Glomerular visceral epithelial cell (primary cell): ENCODE data around the gene COG5.

Source experiments
- DNase-seq: peaks from one replicate; pipeline ENCODE4 v3.0.0-alpha.2; 2016; ENCODE audit errors: extremely low spot score

COG5 gene

DNA sequence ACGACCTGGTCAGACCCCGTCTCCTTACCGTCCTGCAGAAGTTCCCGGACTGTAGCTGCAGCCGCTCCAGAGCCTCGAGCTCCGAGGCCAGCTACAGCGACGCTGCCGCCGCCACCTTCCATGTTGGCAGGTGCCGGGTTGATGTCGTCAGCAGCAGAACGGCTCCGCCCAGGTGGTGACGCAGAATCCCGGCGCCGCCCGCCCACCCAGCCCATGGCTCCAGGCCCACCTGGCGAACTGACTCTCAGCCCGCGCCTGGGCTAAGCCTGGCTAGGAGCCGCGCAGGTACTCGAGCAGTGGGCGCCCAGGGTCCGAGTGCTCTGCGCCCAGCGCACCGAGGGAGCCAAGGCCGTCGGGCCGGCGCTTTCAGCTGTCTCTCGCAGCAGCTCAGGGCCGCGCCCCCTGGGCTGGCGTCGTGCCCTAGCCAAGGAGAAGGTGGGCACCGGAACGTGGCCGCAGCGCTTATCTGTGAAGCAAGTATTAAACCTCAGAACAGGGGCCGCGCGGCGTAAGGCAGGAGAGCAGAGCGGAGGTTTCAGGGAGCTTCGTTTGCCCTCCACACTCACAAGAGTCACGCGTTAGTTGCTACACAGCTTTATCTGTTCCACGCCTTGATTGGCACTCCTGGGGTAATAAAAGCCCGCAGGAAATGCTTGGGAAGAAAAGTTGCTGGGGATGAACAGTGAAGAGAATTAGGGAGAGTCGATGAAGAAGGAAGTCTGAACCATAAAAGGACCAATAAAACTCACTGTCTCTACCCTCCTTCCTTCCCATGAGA lies at the start of gene COG5, which contains the start of gene DUS4L:
COG5 (minus strand) TSS at position 146 of the 778 bp plus-strand sequence; CDS start at position 122, 24 bp downstream.
DUS4L (plus strand) TSS at position 197 of the 778 bp plus-strand sequence. CDS start 3,100 bp downstream, outside the sequence.
- DNase-seq: peak; percentile 71

DNA sequence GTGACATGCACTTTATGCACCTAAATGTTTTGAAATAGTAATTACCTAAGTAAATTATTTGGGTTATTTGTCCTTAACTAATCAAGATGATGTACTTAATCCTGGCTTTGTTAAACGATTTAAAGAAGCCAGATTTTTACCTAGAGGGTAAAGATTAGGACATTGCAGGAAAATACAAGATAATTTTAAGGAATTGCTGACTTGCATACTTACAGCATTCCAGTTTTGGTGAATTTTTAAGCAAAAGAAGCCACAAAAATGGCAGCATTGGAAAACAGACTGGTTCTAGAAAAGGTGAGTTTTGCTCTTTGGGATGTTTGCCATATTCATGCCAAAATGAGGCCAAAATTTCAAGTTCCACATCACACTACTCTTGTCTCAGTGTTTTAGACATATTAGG lies 49.7 kb upstream of the COG5 start:
- no peak for DNase-seq

- no peak for DNase-seq
Measured at GRCh38 chr7:107610323-107610722, 46.6 kb upstream of the COG5 start.

GRCh38 chr7:107609811-107610261 lies 46.1 kb upstream of the COG5 start:
- no peak for DNase-seq

- no peak for DNase-seq
Measured at GRCh38 chr7:107606303-107606702, 42.6 kb upstream of the COG5 start.

DNA sequence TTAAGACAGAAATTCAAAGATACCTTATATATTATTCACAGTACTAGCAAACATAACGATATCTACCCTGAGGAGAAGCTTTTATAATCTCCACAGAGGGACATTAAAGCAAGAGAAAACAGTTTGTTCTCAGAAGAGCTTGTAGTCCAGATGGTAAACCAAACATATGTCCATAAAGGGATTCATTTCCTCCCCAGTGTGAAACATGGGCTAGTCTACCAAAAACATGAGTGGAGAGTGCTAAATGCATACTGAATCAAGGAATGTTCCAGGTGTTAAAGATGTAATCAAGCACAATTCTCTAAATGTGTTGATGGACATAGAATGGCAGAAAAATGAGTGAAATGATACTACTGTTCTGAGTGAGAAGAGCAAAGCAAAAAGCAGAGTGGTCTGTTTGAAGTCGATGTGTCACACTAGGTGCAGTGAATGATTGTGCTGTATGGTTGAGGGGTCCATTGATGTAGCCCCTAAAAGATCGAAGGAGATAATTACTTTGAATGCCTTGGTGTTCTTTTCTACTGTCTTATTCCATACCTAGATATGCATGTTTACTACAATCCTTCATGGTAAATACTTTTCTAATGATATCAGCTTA lies 41.6 kb upstream of the COG5 start:
- no peak for DNase-seq

GRCh38 chr7:107600816-107601215 lies 37.1 kb upstream of the COG5 start:
- no peak for DNase-seq

DNA sequence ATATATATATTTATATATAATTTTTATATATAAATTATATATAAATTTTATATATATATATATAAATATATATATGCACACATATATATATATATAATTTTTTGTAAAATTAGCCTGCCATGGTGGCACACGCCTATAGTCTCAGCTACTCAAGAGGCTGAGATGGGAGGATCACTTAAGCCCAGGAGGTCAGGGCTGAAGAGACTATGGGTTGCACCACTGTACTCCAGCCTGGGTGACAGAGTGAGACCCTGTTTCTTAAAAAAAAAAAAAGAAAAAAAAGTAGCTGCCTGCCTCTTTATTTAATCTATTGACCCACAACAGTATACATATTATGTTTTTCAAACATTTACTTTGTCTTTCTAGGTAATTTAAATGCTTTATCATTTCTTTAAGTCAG lies 35.5 kb upstream of the COG5 start:
- no peak for DNase-seq

GRCh38 chr7:107597953-107598352 lies 34.2 kb upstream of the COG5 start:
- no peak for DNase-seq

DNA sequence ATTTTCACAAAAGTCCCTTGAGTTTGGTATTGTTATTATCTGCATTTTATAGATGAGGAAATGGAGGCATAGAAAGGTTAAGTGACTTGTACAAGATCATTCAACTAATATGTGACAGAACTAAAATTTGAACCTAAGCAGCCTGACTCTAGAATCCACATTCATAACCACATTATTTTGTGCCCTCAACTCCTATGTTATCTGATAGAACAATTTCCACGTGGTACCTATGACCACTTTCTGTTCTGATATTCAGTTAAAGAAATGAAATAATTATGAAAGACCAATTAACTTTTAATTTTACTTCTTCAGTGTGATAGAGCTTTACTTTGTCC lies 33.8 kb upstream of the COG5 start:
- no peak for DNase-seq

- DNase-seq: no peak
Measured at GRCh38 chr7:107596881-107597581, 33.3 kb upstream of the COG5 start.

GRCh38 chr7:107594961-107595737 lies 31.4 kb upstream of the COG5 start:
- peak; percentile 13 for DNase-seq

DNA sequence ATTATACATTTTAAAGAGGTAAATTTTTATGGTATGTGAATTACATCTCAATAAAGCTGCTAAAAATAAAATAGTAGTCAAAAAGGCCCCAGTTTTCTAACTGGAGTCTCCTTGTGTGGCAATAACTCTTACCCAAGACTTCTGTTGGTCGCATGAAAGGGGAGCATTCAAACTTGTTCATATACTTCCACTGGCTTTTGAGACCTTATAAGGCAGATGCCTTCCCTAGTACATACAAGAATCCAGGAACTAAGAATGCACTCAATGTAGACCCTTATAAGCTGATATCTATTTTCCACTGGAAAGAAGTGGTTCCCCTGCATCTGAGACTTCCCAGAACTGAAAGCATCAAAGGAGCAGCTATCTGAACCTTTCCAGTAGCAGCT lies 29.3 kb upstream of the COG5 start:
- DNase-seq: no peak

DNA sequence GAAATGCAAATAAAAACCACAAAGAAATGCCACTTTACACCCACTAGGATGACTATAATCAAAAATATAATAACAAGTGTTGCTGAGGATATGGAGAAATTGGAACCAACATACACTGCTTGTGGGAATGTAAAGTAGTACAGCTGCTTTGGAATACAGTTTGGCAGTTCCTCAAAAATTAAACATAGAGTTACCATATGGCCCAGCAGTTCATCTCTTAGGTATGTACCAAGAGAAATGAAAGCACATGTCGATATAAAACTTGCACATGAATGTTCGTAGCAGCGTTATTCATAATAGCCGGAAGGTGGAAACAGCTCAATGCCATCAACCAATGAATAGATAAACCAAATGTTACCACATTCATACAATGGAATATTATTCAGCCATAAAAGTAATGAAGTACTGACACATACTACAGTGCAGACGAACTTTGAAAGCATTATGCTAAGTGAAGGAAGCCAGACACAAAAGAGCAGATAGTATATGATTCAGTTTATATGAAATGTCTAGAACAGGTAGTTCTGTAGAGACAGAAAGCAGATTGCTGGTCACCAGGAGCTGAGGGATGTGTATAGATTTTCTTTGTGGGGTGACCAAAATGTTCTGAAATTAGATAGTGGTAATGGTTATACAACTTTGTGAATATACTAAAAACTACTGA lies 28.8 kb upstream of the COG5 start:
- DNase-seq: no peak

DNA sequence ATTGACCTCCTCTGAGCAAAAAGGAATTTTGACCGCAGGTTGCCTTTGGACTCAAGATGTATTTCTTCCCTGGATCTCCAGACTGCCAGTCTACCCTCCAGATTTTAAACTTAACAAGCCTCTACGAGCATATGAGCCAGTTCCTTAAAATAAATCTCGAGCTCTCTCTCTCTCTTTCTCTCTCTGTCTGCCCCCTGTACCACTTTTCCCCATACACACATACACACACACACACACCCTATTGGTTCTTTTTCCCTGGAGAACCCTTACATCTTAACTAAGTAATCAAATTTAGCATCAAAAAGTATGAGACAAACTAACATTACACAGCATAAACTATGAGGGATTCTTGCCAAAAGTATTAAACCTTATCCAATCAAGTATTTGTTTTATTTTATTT lies 27.7 kb upstream of the COG5 start:
- DNase-seq: no peak

DNA sequence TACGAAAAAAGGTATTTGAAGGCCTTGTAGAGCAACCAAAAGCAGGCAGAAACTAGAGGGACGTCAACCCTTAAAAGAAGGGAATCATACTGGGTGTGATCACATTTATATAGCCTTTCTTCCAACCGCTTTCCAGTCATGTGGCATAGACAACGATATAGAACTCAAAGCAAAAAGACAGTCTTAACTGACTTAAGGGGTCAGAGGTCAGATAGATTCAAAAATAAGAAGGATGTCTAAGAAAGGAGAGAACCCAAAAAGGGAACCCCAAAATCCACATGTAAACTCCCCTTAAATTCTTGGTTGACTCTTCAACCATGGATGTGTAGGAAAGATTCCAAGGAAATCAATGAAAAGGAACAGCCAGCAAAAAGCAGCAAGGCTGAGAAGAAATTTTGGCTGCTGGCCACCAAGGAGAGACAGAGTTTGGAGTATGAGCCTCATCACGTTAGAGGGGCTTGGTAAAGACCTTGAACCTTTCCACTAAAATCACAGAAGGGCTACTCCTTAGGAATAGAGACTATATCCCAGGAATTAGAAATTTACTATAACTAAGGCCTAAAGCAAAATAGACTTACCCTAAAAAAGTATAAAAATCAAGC lies 24.9 kb upstream of the COG5 start:
- no peak for DNase-seq

DNA sequence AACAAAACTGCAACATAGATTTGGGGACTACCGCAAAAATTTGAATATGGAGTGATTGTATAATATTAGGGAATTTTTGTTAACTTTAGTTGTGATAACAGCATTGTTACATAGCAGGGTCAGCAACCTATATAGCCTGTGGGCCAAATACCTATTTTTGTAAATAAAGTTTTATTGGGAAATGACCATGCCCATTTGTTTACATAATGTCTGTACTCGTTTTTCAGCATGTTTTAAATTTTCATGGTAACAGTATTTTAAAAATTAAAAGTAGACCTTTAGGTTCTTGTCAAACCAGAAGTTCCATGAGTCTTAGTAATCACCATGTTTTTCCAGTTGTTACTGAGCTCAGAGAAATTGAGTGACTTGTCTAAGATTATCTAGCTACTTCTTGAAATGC lies 21.0 kb upstream of the COG5 start:
- no peak for DNase-seq

GRCh38 chr7:107582875-107583274 lies 19.2 kb upstream of the COG5 start:
- DNase-seq: no peak

DNA sequence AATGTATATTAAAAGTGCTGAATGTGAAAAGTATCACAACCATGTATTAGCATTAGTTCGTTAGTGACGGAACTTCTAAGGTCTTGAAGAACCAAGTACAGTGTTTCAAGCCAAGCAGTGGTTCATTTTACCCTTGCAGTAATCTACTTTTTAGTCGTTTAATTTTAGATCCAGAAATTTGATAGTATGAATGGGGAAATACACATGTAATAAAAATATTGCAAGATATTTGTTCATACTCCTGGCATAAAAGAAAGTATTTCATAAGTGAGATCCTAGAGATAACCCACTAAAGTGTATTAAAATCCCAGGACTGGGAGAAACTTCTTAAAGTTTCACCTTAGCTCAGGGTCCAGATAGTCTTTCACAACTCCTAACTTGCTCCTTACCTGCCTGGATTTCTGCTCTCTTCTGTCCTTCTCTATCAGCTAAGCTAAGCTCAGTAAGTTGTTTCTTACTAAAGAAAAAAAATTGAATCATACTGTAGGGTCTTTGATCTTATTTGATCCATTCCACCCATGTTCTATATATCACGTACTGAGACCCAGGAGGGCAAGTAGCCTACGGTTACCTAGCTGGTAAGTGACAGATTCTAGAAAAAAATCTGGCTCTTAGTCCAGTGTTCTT lies 17.8 kb upstream of the COG5 start:
- no peak for DNase-seq

- no peak for DNase-seq
Measured at GRCh38 chr7:107580716-107581383, 17.1 kb upstream of the COG5 start.
